Measurements from ENCODE around the gene SEMA4D.
A peak's percentile ranks its signal among the peaks of the same experiment; 100 is the strongest.

The SEMA4D gene

GRCh38 chr9:89323390-89323789 lies 174.5 kb downstream of the SEMA4D start:
- no peak for DNase-seq (ENCODE audit: low read depth)
- H3K4me3 ChIP-seq (ENCODE audit: low read depth, low read length): no peak overlapping the region
- TF ChIP-seq MYC (IDR thresholded peaks at IDR 0.05; ENCODE audit: low read depth, low read length) (no peak), CTCF (IDR thresholded peaks at IDR 0.05; ENCODE audit: low read depth, low read length) (no peak), MAX (IDR thresholded peaks at IDR 0.05; ENCODE audit: low read depth, low read length) (no peak), POLR2A (IDR thresholded peaks at IDR 0.05; ENCODE audit: extremely low read depth, insufficient read length) (no peak)

- peak; percentile 42 for DNase-seq (ENCODE audit: low read depth)
- TF ChIP-seq POLR2A (IDR thresholded peaks at IDR 0.05; ENCODE audit: extremely low read depth, insufficient read length) (no peak), MAX (IDR thresholded peaks at IDR 0.05; ENCODE audit: low read depth, low read length) (peak; percentile 80), CTCF (IDR thresholded peaks at IDR 0.05; ENCODE audit: low read depth, low read length) (no peak)
- peak overlapping the region; percentile 86 for H3K4me3 ChIP-seq (ENCODE audit: low read depth, low read length)
Measured at GRCh38 chr9:89319015-89319905, 178.7 kb downstream of the SEMA4D start.

GRCh38 chr9:89318123-89319014 lies 179.5 kb downstream of the SEMA4D start, which contains the start of gene SECISBP2:
SECISBP2 (plus strand) TSS chr9:89318500; CDS start chr9:89318577, 77 bp downstream.
- peak within 1 kb of the TSS; percentile 86 for H3K4me3 ChIP-seq (ENCODE audit: low read depth, low read length)
- peak; percentile 86 for TF ChIP-seq POLR2A (IDR thresholded peaks at IDR 0.05; ENCODE audit: extremely low read depth, insufficient read length)
- TF ChIP-seq CTCF (IDR thresholded peaks at IDR 0.05; ENCODE audit: low read depth, low read length): peak; percentile 74
- TF ChIP-seq MAX (IDR thresholded peaks at IDR 0.05; ENCODE audit: low read depth, low read length): peak; percentile 97
- TF ChIP-seq MYC (IDR thresholded peaks at IDR 0.05; ENCODE audit: low read depth, low read length): peak; percentile 99
- peak; percentile 97 for DNase-seq (ENCODE audit: low read depth)

- TF ChIP-seq MYC (IDR thresholded peaks at IDR 0.05; ENCODE audit: low read depth, low read length): no peak
- no peak for TF ChIP-seq MAX (IDR thresholded peaks at IDR 0.05; ENCODE audit: low read depth, low read length)
- TF ChIP-seq CTCF (IDR thresholded peaks at IDR 0.05; ENCODE audit: low read depth, low read length): no peak
- TF ChIP-seq POLR2A (IDR thresholded peaks at IDR 0.05; ENCODE audit: extremely low read depth, insufficient read length): no peak
- DNase-seq (ENCODE audit: low read depth): peak; percentile 15
- peak overlapping the region; percentile 71 for H3K4me3 ChIP-seq (ENCODE audit: low read depth, low read length)
Measured at GRCh38 chr9:89317282-89317681, 180.6 kb downstream of the SEMA4D start.

- no peak for DNase-seq (ENCODE audit: low read depth)
- TF ChIP-seq MYC (IDR thresholded peaks at IDR 0.05; ENCODE audit: low read depth, low read length) (no peak), CTCF (IDR thresholded peaks at IDR 0.05; ENCODE audit: low read depth, low read length) (no peak), POLR2A (IDR thresholded peaks at IDR 0.05; ENCODE audit: extremely low read depth, insufficient read length) (no peak), MAX (IDR thresholded peaks at IDR 0.05; ENCODE audit: low read depth, low read length) (no peak)
- peak overlapping the region; percentile 94 for H3K4me3 ChIP-seq (ENCODE audit: low read depth, low read length)
Measured at GRCh38 chr9:89315482-89315881, 182.4 kb downstream of the SEMA4D start.

Data from NB4 (cell line).